HepG2 (cell line): ENCODE results near the gene SYTL3. TPM values are rescaled to one million over a fixed set of nuclear protein-coding genes. Genes with fewer than 3 reads are reported as not detected.

Experiments
- AKNA ChIP-seq: sonication (generic); formaldehyde crosslinking; IDR thresholded peaks from 2 replicates; pipeline ENCODE4 v1.4.0; 2020; ENCODE audit warnings: missing genetic modification reagents, borderline replicate concordance
- HMG20A ChIP-seq: IDR thresholded peaks from 2 replicates; pipeline ENCODE4 v1.6.1; 2016; ENCODE audit warnings: borderline replicate concordance
- STAG1 ChIP-seq: sonication (generic); formaldehyde crosslinking; IDR thresholded peaks from 2 replicates; pipeline ENCODE4 v1.4.0; 2020; ENCODE audit warnings: missing genetic modification reagents
- XRCC5 ChIP-seq: fragments of 200-400 bp; formaldehyde crosslinking; optimal IDR thresholded peaks from 2 replicates; pipeline ENCODE3; 2017; ENCODE audit warnings: mild to moderate bottlenecking, low read length
- ZMYM3 ChIP-seq: sonication (generic); formaldehyde crosslinking; IDR thresholded peaks from 2 replicates; pipeline ENCODE4 v1.5.1; 2020; ENCODE audit warnings: mild to moderate bottlenecking, missing genetic modification reagents
- ZNF276 ChIP-seq: sonication (generic); formaldehyde crosslinking; IDR thresholded peaks from 2 replicates; pipeline ENCODE4 v1.4.0; 2020; ENCODE audit warnings: mild to moderate bottlenecking, low read depth, missing genetic modification reagents
- ZNF629 ChIP-seq: sonication (generic); formaldehyde crosslinking; conservative IDR thresholded peaks from 2 replicates; pipeline ENCODE4 v1.5.0; 2020; ENCODE audit warnings: missing genetic modification reagents
- ZNF883 ChIP-seq: sonication (generic); formaldehyde crosslinking; IDR thresholded peaks from 2 replicates; pipeline ENCODE4 v1.5.1; 2020; ENCODE audit warnings: mild to moderate bottlenecking, missing genetic modification reagents; ENCODE audit errors: not compliant biosample characterization
- polyA plus RNA-seq, 8 experiments: library from polyadenylated mRNA; depleted of rRNA in 3 of 8; stranded (reverse) in 7 of 8; unstranded in 1 of 8; fragments of >200 nt; fragmentation: Illumina TruSeq in 4 of 8; extraction: Trizol in 4 of 8; gene quantifications; 2 replicates each; pipeline versions ENCODE4 v1.2.1 to v1.2.3, GENCODE V29; 2011 to 2016; ENCODE audit warnings: low read depth in 4 of 8, missing spikeins in 1 of 8, mixed read lengths in 1 of 8; ENCODE audit not compliant: insufficient read depth in 1 of 8
- total RNA-seq, 5 experiments: library from RNA; depleted of rRNA; stranded (reverse); fragments of >200 nt; fragmentation: Illumina TruSeq; extraction: Trizol; gene quantifications; 2 replicates each; pipeline ENCODE4 v1.2.3, GENCODE V29; 2016; ENCODE audit warnings: low read depth in 1 of 5

Gene SYTL3
- total and polyA plus RNA-seq, 2 of the 13 experiments (the other 11 are each of a cell fraction or from before 2014, with no cell fraction given): 0.11 to 0.28 TPM

- TF ChIP-seq AKNA (no peak), STAG1 (CRISPR knock-in tag) (peak; percentile 41; the same call in 1 of the 2 replicates), ZNF883 (CRISPR knock-in tag) (peak; percentile 37), HMG20A (CRISPR knock-in tag) (no peak), ZMYM3 (CRISPR knock-in tag) (peak; percentile 53; the same call in 1 of the 2 replicates), ZNF629 (CRISPR knock-in tag) (peak; percentile 91), XRCC5 (peak; percentile 70), ZNF276 (CRISPR knock-in tag) (no peak)
Observed at GRCh38 chr6:158706369-158706982, 56.6 kb downstream of the SYTL3 start (continued).
